Right lobe of liver (tissue), 6 donors: ENCODE results near the gene WASF3. TPM values are rescaled to one million over a fixed set of nuclear protein-coding genes. Genes with fewer than 3 reads are reported as not detected.

Experiments used
- ATAC-seq, 4 donors: fragments of 200-7000 bp; cut with Tn5 transposase; one replicate each; pipeline ENCODE4 v1.9.1; 2020; ENCODE audit warnings: mild to moderate bottlenecking in 4 of 4, moderate library complexity in 4 of 4
- DNase-seq, 3 donors: peaks; one replicate each; pipeline ENCODE4 v3.0.0-alpha.2; 2020
- H3K27ac ChIP-seq, 3 donors: fragments of 200-600 bp; one replicate each; pipeline ENCODE4 v1.8.0; 2022
- H3K27me3 ChIP-seq, 2 donors: fragments of 200-600 bp; one replicate each; pipeline ENCODE4 v1.8.0; 2022
- H3K36me3 ChIP-seq, 4 donors: fragments of 200-600 bp; sonication (generic) in 1 of 4; one replicate each; pipeline versions ENCODE4 v1.5.1 to v1.8.0; 2017 to 2022; ENCODE audit warnings: control low read depth in 1 of 4
- H3K4me1 ChIP-seq, 4 donors: fragments of 200-600 bp; sonication (generic) in 1 of 4; one replicate each; pipeline versions ENCODE4 v1.5.1 to v1.8.0; 2017 to 2022; ENCODE audit warnings: control low read depth in 1 of 4
- H3K4me3 ChIP-seq, 3 donors: fragments of 200-600 bp; one replicate each; pipeline ENCODE4 v1.8.0; 2022
- H3K9me3 ChIP-seq, 4 donors: fragments of 200-600 bp; sonication (generic) in 1 of 4; one replicate each; pipeline versions ENCODE4 v1.5.1 to v1.8.0; 2017 to 2022; ENCODE audit warnings: control low read depth in 1 of 4
- POLR2A ChIP-seq: fragments of 450-650 bp; IDR thresholded peaks from one replicate; pipeline ENCODE4 v1.6.1; 2017; ENCODE audit warnings: antibody characterized with exemption, mild to moderate bottlenecking
- WGBS: methylation state at CpG from one replicate; pipeline ENCODE4 v1.1.6; 2018; ENCODE audit warnings: low coverage, low lambda C conversion rate; ENCODE audit not compliant: insufficient coverage; ENCODE audit errors: missing lambda C conversion rate; 5-methylcytosine and 5-hydroxymethylcytosine counted together
- intact Hi-C, 2 donors: fragments of 100-400 bp; cut with DNase I; formaldehyde crosslinking; loops; one replicate each; pipeline versions ENCODE4 v1.11.2 to v1.14.1; 2022
- total RNA-seq, 6 experiments: library from RNA; depleted of rRNA in 2 of 6; stranded (reverse); fragments of >200 nt in 2 of 6; fragmentation: NEBNext Ultra II Directional in 3 of 6; extraction: Animal tissue kit (Norgen Biotek cat#: 25700) in 3 of 6; gene quantifications; one replicate each; pipeline versions ENCODE4 v1.1.0 to v1.2.4, GENCODE V29; 2016 to 2023
- TF ChIP-seq, protein P1 (sequence below), 4 donors: fragments of 200-600 bp in 3 of 4; fragments of 450-650 bp in 1 of 4; IDR thresholded peaks; one replicate each; pipeline versions ENCODE4 v1.5.1 to v1.8.0; 2016 to 2022; ENCODE audit warnings: antibody characterized with exemption in 4 of 4, mild to moderate bottlenecking in 2 of 4
- donor health status: DM: no; HTN: yes; CAD: no.
- donor health status: DM: no; HTN: no; CAD: no.
- donor health status: DM: no; HTN: no; CAD: no.
- donor health status: DM: no; HTN: yes; CAD: no.
- donor health status: DM: no; HTN: yes; CAD: no.

WASF3 gene
- total RNA-seq, 6 experiments from 2014 or later = 5.8 to 14.5 (median 8.3) TPM

DNA sequence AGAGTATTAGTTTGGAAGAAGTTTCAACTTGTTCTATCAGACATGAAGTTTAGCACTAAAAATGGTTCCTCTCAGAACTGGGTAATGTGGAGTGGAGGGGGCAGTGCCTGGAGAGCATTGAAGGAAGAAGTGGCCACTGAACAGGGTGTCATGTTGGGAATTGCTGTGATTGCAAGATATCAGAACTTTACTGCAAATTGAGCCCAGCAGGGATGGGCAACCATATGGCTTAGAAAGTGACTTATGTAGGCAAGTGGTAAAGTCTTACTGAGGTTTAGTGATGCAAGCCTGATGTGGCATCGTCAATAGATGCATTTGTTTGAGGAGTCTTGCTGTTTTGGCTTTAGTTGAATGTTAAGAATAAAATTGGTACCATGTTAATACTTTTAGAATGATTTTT is 31.7 kb downstream of the WASF3 start:
- WGBS = 64% methylated on average over 1 of the region's 1 CpG
- no peaks in the 10 kb centered on the region for H3K9me3 ChIP-seq
- H3K27me3 ChIP-seq = no peaks in the 10 kb centered on the region
- DNase-seq (no peak), ATAC-seq (no peak)
- no peak overlapping the region for H3K4me3 ChIP-seq
- no peaks in the 10 kb centered on the region for H3K36me3 ChIP-seq
- TF ChIP-seq, protein P1, sequence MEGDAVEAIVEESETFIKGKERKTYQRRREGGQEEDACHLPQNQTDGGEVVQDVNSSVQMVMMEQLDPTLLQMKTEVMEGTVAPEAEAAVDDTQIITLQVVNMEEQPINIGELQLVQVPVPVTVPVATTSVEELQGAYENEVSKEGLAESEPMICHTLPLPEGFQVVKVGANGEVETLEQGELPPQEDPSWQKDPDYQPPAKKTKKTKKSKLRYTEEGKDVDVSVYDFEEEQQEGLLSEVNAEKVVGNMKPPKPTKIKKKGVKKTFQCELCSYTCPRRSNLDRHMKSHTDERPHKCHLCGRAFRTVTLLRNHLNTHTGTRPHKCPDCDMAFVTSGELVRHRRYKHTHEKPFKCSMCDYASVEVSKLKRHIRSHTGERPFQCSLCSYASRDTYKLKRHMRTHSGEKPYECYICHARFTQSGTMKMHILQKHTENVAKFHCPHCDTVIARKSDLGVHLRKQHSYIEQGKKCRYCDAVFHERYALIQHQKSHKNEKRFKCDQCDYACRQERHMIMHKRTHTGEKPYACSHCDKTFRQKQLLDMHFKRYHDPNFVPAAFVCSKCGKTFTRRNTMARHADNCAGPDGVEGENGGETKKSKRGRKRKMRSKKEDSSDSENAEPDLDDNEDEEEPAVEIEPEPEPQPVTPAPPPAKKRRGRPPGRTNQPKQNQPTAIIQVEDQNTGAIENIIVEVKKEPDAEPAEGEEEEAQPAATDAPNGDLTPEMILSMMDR (IDR thresholded peaks at IDR 0.05) = no peak
- peaks cover 0 to 13% (median 3%) of the 10 kb centered on the region in 4 donors for H3K4me1 ChIP-seq
- intact Hi-C loops = no loop called here
- no peak overlapping the region for H3K27ac ChIP-seq

DNA sequence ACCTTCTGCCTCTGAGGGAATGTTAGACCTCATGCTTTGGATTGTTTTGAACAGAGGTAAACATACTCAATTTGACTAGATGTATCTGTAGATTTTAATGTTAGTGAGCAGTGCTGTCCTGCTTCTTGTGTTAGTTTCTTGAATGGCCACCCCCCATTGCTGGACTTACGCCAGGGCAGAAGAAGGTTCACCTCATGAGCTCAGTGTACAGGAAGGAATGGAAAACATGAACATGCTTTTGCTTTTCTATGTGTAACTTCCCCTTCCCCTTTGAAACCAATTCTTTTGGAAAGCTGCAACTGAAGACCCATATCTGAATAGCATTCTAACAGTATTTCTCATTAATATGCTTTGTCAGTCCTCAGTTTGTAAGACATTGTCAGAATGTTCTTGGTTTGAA is 32.3 kb downstream of the WASF3 start:
- no peak for TF ChIP-seq POLR2A
- TF ChIP-seq, protein P1 (IDR thresholded peaks at IDR 0.05) = no peak
- Histone ChIP-seq H3K9me3 (no peaks in the 10 kb centered on the region), H3K27me3 (no peaks in the 10 kb centered on the region), H3K4me3 (no peak overlapping the region), H3K36me3 (no peaks in the 10 kb centered on the region), H3K4me1 (peaks cover 0 to 13% (median 3%) of the 10 kb centered on the region in 4 donors), H3K27ac (no peak overlapping the region)
- DNase-seq = peak in 1 of 3 donors; percentile 25
- intact Hi-C loops = no loop called here
- peak; percentile 11 to 59 (median 38) for ATAC-seq
- no CpG with 5 or more reads among the region's 1 CpG for WGBS

DNA sequence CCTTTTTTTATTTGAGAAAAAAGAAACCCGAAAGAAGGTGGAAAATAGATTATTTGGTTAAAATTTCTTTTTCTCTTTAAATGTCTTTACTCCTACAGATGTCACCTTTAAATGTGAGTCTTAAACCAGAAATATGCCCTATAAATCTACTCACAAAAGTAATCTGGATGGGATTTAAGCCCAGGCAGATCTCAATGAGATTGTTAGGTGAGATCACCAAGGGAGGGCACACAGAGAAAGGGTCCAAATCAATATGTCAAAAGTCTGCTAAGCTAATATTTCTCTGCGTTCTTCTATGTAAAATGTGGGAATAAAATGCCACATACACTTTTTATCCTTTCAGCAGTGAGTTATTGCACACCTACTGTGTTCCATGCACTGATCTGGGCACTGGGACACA is 32.9 kb downstream of the WASF3 start:
- Histone ChIP-seq H3K27ac (no peak overlapping the region), H3K27me3 (no peaks in the 10 kb centered on the region), H3K4me3 (no peak overlapping the region), H3K9me3 (no peaks in the 10 kb centered on the region), H3K4me1 (peaks cover 0 to 13% (median 3%) of the 10 kb centered on the region in 4 donors), H3K36me3 (no peaks in the 10 kb centered on the region)
- DNase-seq (no peak), ATAC-seq (peak; percentile 34 to 75 (median 37))
- no peak for TF ChIP-seq POLR2A
- TF ChIP-seq, protein P1 (IDR thresholded peaks at IDR 0.05) = no peak
- WGBS = 20% methylated on average over 2 of the region's 2 CpGs
- intact Hi-C loops = no loop called here

DNA sequence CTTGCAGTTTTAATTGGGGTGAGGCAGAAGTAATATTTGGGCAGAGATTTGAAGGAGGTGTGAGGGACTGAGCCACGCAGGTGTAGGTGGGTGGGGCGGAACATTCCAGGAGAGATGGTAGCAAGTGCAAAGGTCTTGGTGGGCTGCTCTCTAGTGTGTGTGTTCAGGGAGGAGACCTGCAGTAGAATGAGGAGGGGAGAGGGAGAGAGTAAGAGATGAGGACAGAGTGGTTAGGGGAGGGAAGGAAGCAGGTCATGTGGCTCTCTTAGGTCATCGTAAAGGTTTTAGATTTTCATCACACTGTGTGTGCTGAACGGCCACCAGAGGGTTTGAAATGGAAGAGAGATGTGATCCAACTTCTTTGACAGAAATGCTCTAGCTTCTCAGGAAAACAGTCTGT is 33.5 kb downstream of the WASF3 start:
- Histone ChIP-seq H3K4me3 (no peak overlapping the region), H3K9me3 (no peaks in the 10 kb centered on the region), H3K4me1 (peaks cover 0 to 13% (median 3%) of the 10 kb centered on the region in 4 donors), H3K27me3 (no peaks in the 10 kb centered on the region), H3K27ac (no peak overlapping the region), H3K36me3 (no peaks in the 10 kb centered on the region)
- WGBS = 24% methylated on average over 4 of the region's 4 CpGs
- intact Hi-C loops = no loop called here
- DNase-seq (no peak), ATAC-seq (peak in 3 of 4 donors; percentile 23 to 45 (median 24))
- TF ChIP-seq, protein P1 (IDR thresholded peaks at IDR 0.05) = no peak
- TF ChIP-seq POLR2A = no peak

DNA sequence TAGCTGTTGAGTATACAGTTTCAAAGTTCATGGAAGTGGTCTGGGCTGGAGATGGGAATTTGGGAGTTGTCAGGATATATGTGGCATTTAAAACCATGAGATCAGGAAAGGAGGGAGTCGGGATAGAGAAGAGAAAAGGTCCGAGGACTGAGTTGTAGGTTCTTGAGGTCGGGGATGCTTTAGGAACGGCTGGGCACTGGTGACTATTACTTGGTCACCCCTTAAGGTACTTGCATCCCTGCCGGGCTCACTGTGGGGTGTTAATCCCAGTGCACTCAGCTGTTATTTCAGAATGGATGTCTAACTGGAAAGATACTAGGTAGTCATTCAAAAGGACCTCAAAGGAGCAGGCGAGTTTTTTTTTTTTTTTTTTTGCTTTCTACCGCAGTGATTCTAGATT is 34.2 kb downstream of the WASF3 start:
- no peaks in the 10 kb centered on the region for H3K36me3 ChIP-seq
- H3K27ac ChIP-seq = no peak overlapping the region
- H3K9me3 ChIP-seq = no peaks in the 10 kb centered on the region
- peaks cover 0 to 13% (median 3%) of the 10 kb centered on the region in 4 donors for H3K4me1 ChIP-seq
- WGBS = 72% methylated on average over 6 of the region's 7 CpGs
- ATAC-seq = no peak
- no peaks in the 10 kb centered on the region for H3K27me3 ChIP-seq
- intact Hi-C loops = no loop called here
- DNase-seq = no peak
- TF ChIP-seq, protein P1 (IDR thresholded peaks at IDR 0.05) = no peak
- no peak for TF ChIP-seq POLR2A
- no peak overlapping the region for H3K4me3 ChIP-seq
